ENCODE data around the gene CLCN7. TPM values are rescaled to one million over a fixed set of nuclear protein-coding genes. Genes with fewer than 3 reads are reported as not detected.

The CLCN7 gene
- total and polyA plus RNA-seq, 2 donors (not counting 3 experiments of a cell fraction or from before 2014, with no cell fraction given): 59.8 to 94.9 TPM

- dilution Hi-C loops (cut with MboI; ENCODE audit: extremely low pct_ligation_motif_present, low sequenced_read_pairs): no loop called here
- ChIA-PET POLR2A (no interaction called here), CTCF (no interaction called here)
Observed at GRCh38 chr16:1520461-1520860, 45.6 kb upstream of the CLCN7 start.

More at GRCh38 chr16:1520461-1520860, 45.6 kb upstream of the CLCN7 start:
- intact Hi-C loops (cut with micrococcal nuclease): no loop called here
- no peak for DNase-seq (ENCODE audit: low read depth, low spot score)
- H3K4me1 ChIP-seq (ENCODE audit: control insufficient read depth, extremely low read depth, insufficient read depth, low read length): no peaks in the 10 kb centered on the region
- no peaks in the 10 kb centered on the region for H3K79me2 ChIP-seq (ENCODE audit: control insufficient read depth, insufficient read depth, low read length)
- H3K27me3 ChIP-seq (ENCODE audit: control insufficient read depth in 2 of 2, insufficient read depth in 2 of 2, low read length in 2 of 2): no peaks in the 10 kb centered on the region
- H3K36me3 ChIP-seq (ENCODE audit: control insufficient read depth in 2 of 2, extremely low read depth in 1 of 2, insufficient read depth in 2 of 2, low read length in 2 of 2): no peaks in the 10 kb centered on the region
- no peak for FAIRE-seq
- no peak overlapping the region for H3K4me2 ChIP-seq (ENCODE audit: insufficient read depth, low read length)
- H3K9ac ChIP-seq (replicated peaks; ENCODE audit: extremely low read depth, insufficient read depth, low read length): no peak overlapping the region
- H3K9me1 ChIP-seq (replicated peaks; ENCODE audit: control insufficient read depth, extremely low read depth, insufficient read depth, low read length): no peaks in the 10 kb centered on the region
- no peaks in the 10 kb centered on the region for H4K20me1 ChIP-seq (replicated peaks; ENCODE audit: control insufficient read depth, extremely low read depth, insufficient read depth, low read length)
- no peak overlapping the region for H3K27ac ChIP-seq (ENCODE audit: insufficient read depth, low read depth, low read length)
- no peak overlapping the region for H3K4me3 ChIP-seq (replicated peaks in 1 of 3; ENCODE audit: insufficient read depth in 1 of 3, low read depth in 1 of 3, low read length in 3 of 3)
- no peak for TF ChIP-seq POLR2A (IDR thresholded peaks at IDR 0.05; ENCODE audit: low read depth, low read length)
- no peak for TF ChIP-seq JUN (IDR thresholded peaks at IDR 0.05; ENCODE audit: borderline replicate concordance, insufficient read depth, insufficient read length, low read depth)
- TF ChIP-seq CTCF (IDR thresholded peaks at IDR 0.05; ENCODE audit: extremely low read depth in 1 of 2, insufficient read depth in 1 of 2, low read depth in 1 of 2, low read length in 2 of 2): no peak
- TF ChIP-seq MAX (IDR thresholded peaks at IDR 0.05; ENCODE audit: insufficient read depth, insufficient read length): no peak
- no peak for TF ChIP-seq EZH2 (IDR thresholded peaks at IDR 0.05; ENCODE audit: borderline replicate concordance, low read depth, low read length, severe bottlenecking)
- no peak for TF ChIP-seq MYC (IDR thresholded peaks at IDR 0.05; ENCODE audit: low read depth, low read length)
- no peak for TF ChIP-seq FOS (IDR thresholded peaks at IDR 0.05; ENCODE audit: borderline replicate concordance, insufficient read depth, low read length)
- TF ChIP-seq POLR2AphosphoS5 (IDR thresholded peaks at IDR 0.05; ENCODE audit: insufficient read depth, low read depth, low read length): no peak
- TF ChIP-seq GATA2 (IDR thresholded peaks at IDR 0.05; ENCODE audit: insufficient read depth, insufficient read length, low read depth, low read length): no peak
- H3K9me3 ChIP-seq (replicated peaks; ENCODE audit: control insufficient read depth, insufficient read depth, low read length): no peaks in the 10 kb centered on the region
- H2AFZ ChIP-seq (ENCODE audit: low read depth, low read length): no peak overlapping the region
- no TSS peak for BruUV-seq (replicated peaks)
